Right lobe of liver (tissue), 4 donors: Measurements from ENCODE around the gene PPFIBP1.

Experiments
- CTCF ChIP-seq, 4 donors: fragments of 200-600 bp in 3 of 4; fragments of 450-650 bp in 1 of 4; IDR thresholded peaks; one replicate each; pipeline versions ENCODE4 v1.5.1 to v1.8.0; 2016 to 2022; ENCODE audit warnings: antibody characterized with exemption in 4 of 4, mild to moderate bottlenecking in 2 of 4
- POLR2A ChIP-seq: fragments of 450-650 bp; IDR thresholded peaks from one replicate; pipeline ENCODE4 v1.6.1; 2017; ENCODE audit warnings: antibody characterized with exemption, mild to moderate bottlenecking
- donor health status: DM: no; HTN: no; CAD: no.
- donor health status: DM: no; HTN: no; CAD: no.
- donor health status: DM: no; HTN: yes; CAD: no.

GRCh38 chr12:27583057-27583797 is 59.2 kb downstream of the PPFIBP1 start:
- TF ChIP-seq CTCF (IDR thresholded peaks at IDR 0.05) (no peak), POLR2A (no peak)
